Panc1 (cell line): ENCODE measurements around the gene ZBTB40. TPM values are rescaled to one million over a fixed set of nuclear protein-coding genes. Genes with fewer than 3 reads are reported as not detected.
A peak's percentile ranks its signal among the peaks of the same experiment; 100 is the strongest.

Experiments used
- ATAC-seq: fragments of 200-7000 bp; cut with Tn5 transposase; 2 replicates; pipeline ENCODE4 v1.9.1; 2020; ENCODE audit warnings: mild to moderate bottlenecking, moderate library complexity
- BruUV-seq: library from RNA; stranded (reverse); fragments of 400-500 nt; replicated peaks from 2 replicates; lab custom pipeline; 2021; lab: Mats Ljungman, UMichigan
- CTCF ChIA-PET: fragments of 300-600 bp; sonication (Branson Sonifier 250); formaldehyde crosslinking; loops from one replicate; lab custom pipeline; 2022; ENCODE audit warnings: antibody characterized with exemption; lab: Charles Lee
- POLR2A ChIA-PET: fragments of 300-600 bp; sonication (Branson Sonifier 250); formaldehyde crosslinking; loops from one replicate; lab custom pipeline; 2022; ENCODE audit warnings: antibody characterized with exemption; lab: Charles Lee
- DNase-seq: peaks from one replicate; pipeline ENCODE4 v3.0.0-alpha.2; 2010; ENCODE audit warnings: low read depth, low spot score
- H3K27ac ChIP-seq: 2 replicates; pipeline ENCODE4 v1.5.1; 2011; ENCODE audit warnings: mild to moderate bottlenecking, low read length, inconsistent platforms
- H3K27me3 ChIP-seq: fragments of 200-500 bp; sonication (Bioruptor generic); 2 replicates; pipeline ENCODE4 v1.6.0; 2014; ENCODE audit warnings: low read length, inconsistent platforms; ENCODE audit not compliant: control insufficient read depth, insufficient read depth
- H3K36me3 ChIP-seq: fragments of 200-500 bp; sonication (Bioruptor generic); 2 replicates; pipeline ENCODE4 v1.5.1; 2014; ENCODE audit warnings: inconsistent platforms, mild to moderate bottlenecking, low read length, moderate library complexity; ENCODE audit not compliant: control insufficient read depth, insufficient read depth
- H3K4me1 ChIP-seq: 2 replicates; pipeline ENCODE4 v1.5.1; 2011; ENCODE audit warnings: inconsistent platforms, mild to moderate bottlenecking, low read length, moderate library complexity; ENCODE audit not compliant: control insufficient read depth, insufficient read depth
- H3K4me3 ChIP-seq, 2 experiments: 2 replicates each; pipeline ENCODE4 v1.5.1; 2011 to 2012; ENCODE audit warnings: low read depth in 2 of 2, low read length in 2 of 2, mild to moderate bottlenecking in 2 of 2, inconsistent platforms in 1 of 2, moderate library complexity in 1 of 2
- H3K9me3 ChIP-seq: fragments of 200-500 bp; sonication (Bioruptor generic); 2 replicates; pipeline ENCODE4 v1.5.1; 2014; ENCODE audit warnings: low read depth, mild to moderate bottlenecking, inconsistent platforms, low read length, moderate library complexity; ENCODE audit not compliant: control insufficient read depth, insufficient read depth
- CTCF ChIP-seq: fragments of 450-650 bp; IDR thresholded peaks from 2 replicates; pipeline ENCODE4 v1.5.1; 2017; ENCODE audit warnings: mild to moderate bottlenecking
- POLR2AphosphoS5 ChIP-seq: IDR thresholded peaks from 2 replicates; pipeline ENCODE4 v1.6.1; 2012; ENCODE audit warnings: mild to moderate bottlenecking, low read depth, low read length, moderate library complexity
- REST ChIP-seq, 2 experiments: IDR thresholded peaks; 2 replicates each; pipeline ENCODE4 v1.6.1; 2011 to 2012; ENCODE audit warnings: low read depth in 2 of 2, control low read depth in 1 of 2, low read length in 1 of 2, mild to moderate bottlenecking in 1 of 2, moderate library complexity in 1 of 2; ENCODE audit not compliant: insufficient read depth in 1 of 2
- SIN3A ChIP-seq: IDR thresholded peaks from 2 replicates; pipeline ENCODE4 v1.6.1; 2012; ENCODE audit warnings: low read depth, mild to moderate bottlenecking, low read length, moderate library complexity, borderline replicate concordance; ENCODE audit not compliant: insufficient read depth
- TCF7L2 ChIP-seq: IDR thresholded peaks from 2 replicates; pipeline ENCODE4 v1.6.1; 2011; ENCODE audit warnings: mild to moderate bottlenecking, low read depth, low read length, inconsistent platforms
- in situ Hi-C: cut with HindIII; loops from 2 replicates; pipeline ENCODE4 v1.10.0; 2016; ENCODE audit warnings: low sequenced_read_pairs, low pct_unique_long_range_greater_than_20kb
- intact Hi-C: fragments of 100-400 bp; cut with micrococcal nuclease; formaldehyde crosslinking; loops from one replicate; pipeline ENCODE4 v1.10.0; 2022; ENCODE audit not compliant: unreplicated experiment
- total RNA-seq: library from RNA; stranded (reverse); gene quantifications from one replicate; pipeline ENCODE4 v1.2.1, GENCODE V29; 2021; ENCODE audit not compliant: unreplicated experiment

Gene ZBTB40
- total RNA-seq, 1 experiment from 2014 or later, result 24.3 TPM

DNA sequence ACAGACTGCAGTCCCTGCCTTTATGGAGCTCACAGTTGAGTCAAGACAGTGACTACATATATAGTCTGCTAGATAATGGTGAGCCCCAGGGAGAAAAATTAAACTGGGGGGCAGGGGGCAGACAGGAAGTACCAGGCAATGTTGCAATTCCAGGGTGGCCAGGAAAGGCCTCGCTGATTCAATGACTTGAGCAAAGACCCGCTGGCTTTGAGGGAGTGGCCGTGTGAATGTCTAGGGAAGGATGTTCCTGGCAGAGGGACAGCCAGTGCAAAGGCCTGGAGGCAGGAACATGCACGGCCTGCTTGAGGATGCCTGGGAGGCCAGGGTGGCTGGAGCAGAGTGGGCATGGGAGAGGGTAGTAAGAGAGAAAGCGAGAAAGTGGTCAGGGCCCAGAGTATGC lies 88.7 kb downstream of the ZBTB40 start:
- no TSS peak for BruUV-seq
- CTCF ChIA-PET, result no interaction called here

DNA sequence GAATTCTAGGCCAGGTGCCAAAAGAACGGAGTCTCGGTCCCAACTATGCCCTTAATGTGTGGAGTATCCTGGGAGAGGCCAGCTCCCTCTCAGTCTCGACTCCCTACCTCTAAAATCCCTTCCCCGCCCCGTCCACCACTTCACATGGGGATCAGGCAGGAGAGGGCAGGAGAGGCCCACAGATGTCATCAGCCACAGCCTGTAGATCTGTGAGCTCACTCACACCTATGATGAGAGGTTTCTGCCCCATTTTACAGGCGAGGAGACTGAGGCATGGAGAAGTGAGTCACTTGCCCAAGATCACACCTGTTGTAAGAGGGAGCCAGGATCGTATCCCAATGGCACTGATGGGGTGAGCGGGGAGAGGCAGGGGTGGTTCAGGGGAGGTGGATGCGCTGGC lies 91.2 kb downstream of the ZBTB40 start:
- ChIA-PET POLR2A (no interaction called here), CTCF (interaction anchor here (1.0 to 1.8 kb wide), 3 partner anchors 32 to 99 kb away, joined by 5 to 9 read pairs (median 5); partner anchors contain the start of gene C1QC)
- H3K27ac ChIP-seq, result no peak overlapping the region
- ATAC-seq, result peak; percentile 51; the same call in 1 of the 2 replicates
- no peak overlapping the region for H3K4me3 ChIP-seq
- no peaks in the 10 kb centered on the region for H3K9me3 ChIP-seq
- BruUV-seq, result no TSS peak
- peaks cover 3% of the 10 kb centered on the region; the same call in 1 of the 2 replicates for H3K27me3 ChIP-seq
- in situ Hi-C loops (no loop called here), intact Hi-C loops (no loop called here)
- TF ChIP-seq SIN3A, result no peak
- DNase-seq, result no peak
- H3K36me3 ChIP-seq, result no peaks in the 10 kb centered on the region
- H3K4me1 ChIP-seq, result no peaks in the 10 kb centered on the region

More for the DNA sequence above, 88.7 kb downstream of the ZBTB40 start:
- Histone ChIP-seq H3K36me3 (no peaks in the 10 kb centered on the region), H3K4me3 (no peak overlapping the region), H3K4me1 (no peaks in the 10 kb centered on the region), H3K27ac (no peak overlapping the region), H3K27me3 (no peaks in the 10 kb centered on the region), H3K9me3 (no peaks in the 10 kb centered on the region)
- no peak for DNase-seq
- POLR2A ChIA-PET, result no interaction called here
- no peak for TF ChIP-seq CTCF
- no peak for TF ChIP-seq SIN3A
- TF ChIP-seq POLR2AphosphoS5, result no peak
- TF ChIP-seq REST (IDR thresholded peaks at IDR 0.05; ENCODE audit: insufficient read depth in 1 of 2, low read depth in 2 of 2, low read length in 1 of 2), result no peak
- no peak for TF ChIP-seq TCF7L2
- intact Hi-C loops, result no loop called here
- in situ Hi-C loops, result no loop called here
- ATAC-seq, result no peak

- no TSS peak for BruUV-seq
- POLR2A ChIA-PET, result no interaction called here
- ATAC-seq (no peak), DNase-seq (no peak)
- Histone ChIP-seq H3K27me3 (peaks cover 3% of the 10 kb centered on the region; the same call in 1 of the 2 replicates), H3K9me3 (no peaks in the 10 kb centered on the region), H3K4me3 (no peak overlapping the region), H3K36me3 (no peaks in the 10 kb centered on the region), H3K27ac (no peak overlapping the region), H3K4me1 (no peaks in the 10 kb centered on the region)
- CTCF ChIA-PET, result interaction anchor here (1.8 kb wide), 1 partner anchor 99 kb away, joined by 9 read pairs; the partner anchor contains the start of gene C1QC
- intact Hi-C loops (no loop called here), in situ Hi-C loops (no loop called here)
- no peak for TF ChIP-seq REST (IDR thresholded peaks at IDR 0.05; ENCODE audit: insufficient read depth in 1 of 2, low read depth in 2 of 2, low read length in 1 of 2)
- TF ChIP-seq TCF7L2, result no peak
- no peak for TF ChIP-seq SIN3A
- TF ChIP-seq CTCF, result no peak
- no peak for TF ChIP-seq POLR2AphosphoS5
These were observed 92.0 kb downstream of the ZBTB40 start for GRCh38 chr1:22543679-22544078.
